Stomach (tissue), 9 donors: ENCODE results near the gene SLBP. TPM values are rescaled to one million over a fixed set of nuclear protein-coding genes. Genes with fewer than 3 reads are reported as not detected.

ENCODE experiments used
- DNase-seq, 2 donors: peaks; one replicate each; pipeline versions ENCODE4 v3.0.0 to v3.0.0-alpha.2; 2013 to 2019
- H3K27ac ChIP-seq, 5 donors: fragments of 200-600 bp in 4 of 5; sonication (generic) in 4 of 5; one replicate each; pipeline ENCODE4 v1.5.1; 2013 to 2019; ENCODE audit warnings: mild to moderate bottlenecking in 1 of 5, moderate library complexity in 1 of 5
- H3K27me3 ChIP-seq, 3 donors: fragments of 200-600 bp; sonication (generic); one replicate each; pipeline ENCODE4 v1.5.1; 2017 to 2019; ENCODE audit warnings: mixed run types in 1 of 3
- H3K36me3 ChIP-seq, 4 donors: fragments of 200-600 bp; sonication (generic); 1 replicate in 3 of 4; 2 replicates in 1 of 4; pipeline ENCODE4 v1.5.1; 2016 to 2019
- H3K4me1 ChIP-seq, 4 donors: fragments of 200-600 bp; sonication (generic); one replicate each; pipeline ENCODE4 v1.5.1; 2016 to 2019
- H3K4me3 ChIP-seq, 4 donors: fragments of 200-600 bp; sonication (generic) in 3 of 4; one replicate each; pipeline ENCODE4 v1.5.1; 2016 to 2019; ENCODE audit warnings: mild to moderate bottlenecking in 1 of 4
- H3K9me3 ChIP-seq, 4 donors: fragments of 200-600 bp; sonication (generic); one replicate each; pipeline ENCODE4 v1.5.1; 2016 to 2019
- CTCF ChIP-seq, 7 experiments: fragments of 450-650 bp in 4 of 7; fragments of 200-600 bp in 3 of 7; sonication (generic) in 3 of 7; IDR thresholded peaks; one replicate each; pipeline ENCODE4 v1.5.1; 2016 to 2019; ENCODE audit warnings: antibody characterized with exemption in 7 of 7, control low read depth in 2 of 7, mild to moderate bottlenecking in 1 of 7
- EP300 ChIP-seq: sonication (generic); formaldehyde crosslinking; IDR thresholded peaks from one replicate; pipeline ENCODE4 v1.6.1; 2017; ENCODE audit warnings: antibody characterized with exemption
- POLR2A ChIP-seq, 4 donors: fragments of 450-650 bp; IDR thresholded peaks; one replicate each; pipeline ENCODE4 v1.6.1; 2016; ENCODE audit warnings: antibody characterized with exemption in 4 of 4, control low read depth in 2 of 4, mild to moderate bottlenecking in 1 of 4, moderate library complexity in 1 of 4
- POLR2AphosphoS5 ChIP-seq, 3 donors: sonication (generic); formaldehyde crosslinking; IDR thresholded peaks; one replicate each; pipeline ENCODE4 v1.6.1; 2016; ENCODE audit warnings: antibody characterized with exemption in 3 of 3
- WGBS, 5 donors: extraction: QIAGEN DNeasy Blood & Tissue Kit in 3 of 5; methylation state at CpG; one replicate each; pipeline versions ENCODE4 v1.1.5 to v1.1.7; 2013 to 2018; 5-methylcytosine and 5-hydroxymethylcytosine counted together
- intact Hi-C: fragments of 100-400 bp; cut with DNase I; formaldehyde crosslinking; loops from one replicate; pipeline ENCODE4 v1.15.1; 2023; ENCODE audit warnings: low total_unique reads
- polyA plus RNA-seq, 3 donors: library from polyadenylated mRNA; stranded (reverse); fragments of 200-250 nt; gene quantifications; one replicate each; pipeline ENCODE4 v1.2.3, GENCODE V29; 2013
- total RNA-seq, 5 donors: library from RNA; depleted of rRNA; stranded (reverse); fragments of >200 nt; gene quantifications; one replicate each; pipeline versions ENCODE4 v1.1.0 to v1.2.3, GENCODE V29; 2014 to 2016
- donor health status: healthy with polysubstance abuse.
- donor health status: Bipolar disorder and iron deficiency.
- donor health status: healthy.

Gene SLBP
- total and polyA plus RNA-seq, 8 donors = 28.3 to 163 (median 38.1) TPM

- H3K4me3 ChIP-seq = no peak overlapping the region
- intact Hi-C loops = no loop called here
- H3K9me3 ChIP-seq = no peaks in the 10 kb centered on the region
- H3K36me3 ChIP-seq = no peaks in the 10 kb centered on the region
- no peak for DNase-seq
- no peak for TF ChIP-seq POLR2A (IDR thresholded peaks at IDR 0.05)
- TF ChIP-seq EP300 = no peak
- no peak for TF ChIP-seq POLR2AphosphoS5 (IDR thresholded peaks at IDR 0.05)
- TF ChIP-seq CTCF (IDR thresholded peaks at IDR 0.05) = no peak
- H3K4me1 ChIP-seq = peaks cover 0 to 6% (median 2%) of the 10 kb centered on the region in 4 donors
- H3K27me3 ChIP-seq = no peaks in the 10 kb centered on the region
- WGBS, 5 donors = 63 to 94% (median 90%) methylated on average over 1 to 11 of the region's 11 CpGs
- H3K27ac ChIP-seq = no peak overlapping the region
Measured at GRCh38 chr4:1670279-1670678, 41.8 kb downstream of the SLBP start.

GRCh38 chr4:1669850-1670249 lies 42.3 kb downstream of the SLBP start:
- Histone ChIP-seq H3K27ac (no peak overlapping the region), H3K36me3 (no peaks in the 10 kb centered on the region), H3K9me3 (no peaks in the 10 kb centered on the region), H3K4me1 (peaks cover 0 to 6% (median 2%) of the 10 kb centered on the region in 4 donors), H3K4me3 (no peak overlapping the region), H3K27me3 (no peaks in the 10 kb centered on the region)
- no peak for DNase-seq
- TF ChIP-seq CTCF (IDR thresholded peaks at IDR 0.05) (no peak), POLR2A (IDR thresholded peaks at IDR 0.05) (no peak), POLR2AphosphoS5 (IDR thresholded peaks at IDR 0.05) (no peak), EP300 (no peak)
- intact Hi-C loops = no loop called here
- WGBS, 5 donors = 90 to 94% (median 93%) methylated on average over 17 to 21 of the region's 21 CpGs

DNA sequence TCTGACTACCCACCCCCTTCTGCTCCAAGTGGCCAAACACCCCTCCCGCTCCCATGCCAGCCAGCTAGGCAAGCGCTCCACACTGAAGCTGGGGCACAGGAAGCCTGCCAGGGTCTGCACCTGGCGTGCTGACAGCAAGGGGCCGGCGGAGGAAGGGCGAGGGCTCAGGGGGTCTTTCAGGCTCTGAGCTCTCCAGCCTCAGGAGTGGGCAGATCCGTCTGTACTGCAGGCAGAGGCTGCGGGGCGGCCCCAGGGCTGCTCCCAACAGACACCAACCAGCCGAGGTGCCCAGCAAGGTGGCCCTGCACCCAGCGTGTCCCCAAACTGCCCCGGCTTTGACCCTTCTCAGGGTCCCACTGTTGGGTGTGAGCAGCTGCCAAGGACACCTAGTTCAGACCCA lies 42.8 kb downstream of the SLBP start:
- TF ChIP-seq CTCF (IDR thresholded peaks at IDR 0.05) = no peak
- TF ChIP-seq EP300 = no peak
- TF ChIP-seq POLR2AphosphoS5 (IDR thresholded peaks at IDR 0.05) = no peak
- no peaks in the 10 kb centered on the region for H3K9me3 ChIP-seq
- intact Hi-C loops = no loop called here
- DNase-seq = no peak
- no peak overlapping the region for H3K27ac ChIP-seq
- no peaks in the 10 kb centered on the region for H3K27me3 ChIP-seq
- 87 to 93% (median 90%) methylated on average over 3 to 12 of the region's 12 CpGs for WGBS, 5 donors
- no peak overlapping the region for H3K4me3 ChIP-seq
- peaks cover 0 to 6% (median 2%) of the 10 kb centered on the region in 4 donors for H3K4me1 ChIP-seq
- no peaks in the 10 kb centered on the region for H3K36me3 ChIP-seq

GRCh38 chr4:1668488-1668840 lies 43.7 kb downstream of the SLBP start:
- H3K27me3 ChIP-seq = no peaks in the 10 kb centered on the region
- H3K36me3 ChIP-seq = no peaks in the 10 kb centered on the region
- intact Hi-C loops = no loop called here
- TF ChIP-seq POLR2A (IDR thresholded peaks at IDR 0.05) (no peak), EP300 (no peak), POLR2AphosphoS5 (IDR thresholded peaks at IDR 0.05) (no peak)
- H3K9me3 ChIP-seq = no peaks in the 10 kb centered on the region
- no peak overlapping the region for H3K4me3 ChIP-seq
- H3K4me1 ChIP-seq = peaks cover 0 to 6% (median 2%) of the 10 kb centered on the region in 4 donors
- no peak for DNase-seq
- WGBS, 5 donors = 84 to 91% (median 90%) methylated on average over 8 of the region's 8 CpGs
- no peak overlapping the region for H3K27ac ChIP-seq

- WGBS, 5 donors = 90 to 95% (median 94%) methylated on average over 8 to 15 of the region's 15 CpGs
- peaks cover 0 to 6% (median 2%) of the 10 kb centered on the region in 4 donors for H3K4me1 ChIP-seq
- no peak overlapping the region for H3K4me3 ChIP-seq
- no peak for DNase-seq
- no peak overlapping the region for H3K27ac ChIP-seq
- TF ChIP-seq CTCF (IDR thresholded peaks at IDR 0.05) (no peak), POLR2A (IDR thresholded peaks at IDR 0.05) (no peak), EP300 (no peak), POLR2AphosphoS5 (IDR thresholded peaks at IDR 0.05) (no peak)
- no peaks in the 10 kb centered on the region for H3K36me3 ChIP-seq
- H3K9me3 ChIP-seq = no peaks in the 10 kb centered on the region
- H3K27me3 ChIP-seq = no peaks in the 10 kb centered on the region
- intact Hi-C loops = no loop called here
Measured at GRCh38 chr4:1667273-1667672, 44.8 kb downstream of the SLBP start.
